A673 (cell line): Measurements from ENCODE around the gene ANP32A.

ENCODE experiments used
- CTCF ChIP-seq: fragments of 300-800, 200-600 bp; sonication (generic); conservative IDR thresholded peaks from 2 replicates; pipeline ENCODE4 v1.5.1; 2017; ENCODE audit warnings: low read depth, mild to moderate bottlenecking, antibody characterized with exemption, low read length, moderate library complexity, mixed read lengths
- EZH2 ChIP-seq: fragments of 200-600 bp; sonication (generic); IDR thresholded peaks from 2 replicates; pipeline ENCODE4 v1.6.1; 2017; ENCODE audit warnings: borderline replicate concordance, low read depth, mild to moderate bottlenecking, mixed read lengths, antibody characterized with exemption, low read length; ENCODE audit not compliant: poor library complexity, severe bottlenecking

GRCh38 chr15:68794863-68795262, 25.8 kb downstream of the ANP32A start:
- no peak for TF ChIP-seq CTCF
- no peak for TF ChIP-seq EZH2
